Suppressor macrophage treated with lipopolysaccharide for 4 hours (primary cell): Measurements from ENCODE around the gene LAMB1.

ENCODE experiments used
- DNase-seq: peaks from one replicate; pipeline ENCODE4 v3.0.0-alpha.2; 2020

Gene LAMB1

DNA sequence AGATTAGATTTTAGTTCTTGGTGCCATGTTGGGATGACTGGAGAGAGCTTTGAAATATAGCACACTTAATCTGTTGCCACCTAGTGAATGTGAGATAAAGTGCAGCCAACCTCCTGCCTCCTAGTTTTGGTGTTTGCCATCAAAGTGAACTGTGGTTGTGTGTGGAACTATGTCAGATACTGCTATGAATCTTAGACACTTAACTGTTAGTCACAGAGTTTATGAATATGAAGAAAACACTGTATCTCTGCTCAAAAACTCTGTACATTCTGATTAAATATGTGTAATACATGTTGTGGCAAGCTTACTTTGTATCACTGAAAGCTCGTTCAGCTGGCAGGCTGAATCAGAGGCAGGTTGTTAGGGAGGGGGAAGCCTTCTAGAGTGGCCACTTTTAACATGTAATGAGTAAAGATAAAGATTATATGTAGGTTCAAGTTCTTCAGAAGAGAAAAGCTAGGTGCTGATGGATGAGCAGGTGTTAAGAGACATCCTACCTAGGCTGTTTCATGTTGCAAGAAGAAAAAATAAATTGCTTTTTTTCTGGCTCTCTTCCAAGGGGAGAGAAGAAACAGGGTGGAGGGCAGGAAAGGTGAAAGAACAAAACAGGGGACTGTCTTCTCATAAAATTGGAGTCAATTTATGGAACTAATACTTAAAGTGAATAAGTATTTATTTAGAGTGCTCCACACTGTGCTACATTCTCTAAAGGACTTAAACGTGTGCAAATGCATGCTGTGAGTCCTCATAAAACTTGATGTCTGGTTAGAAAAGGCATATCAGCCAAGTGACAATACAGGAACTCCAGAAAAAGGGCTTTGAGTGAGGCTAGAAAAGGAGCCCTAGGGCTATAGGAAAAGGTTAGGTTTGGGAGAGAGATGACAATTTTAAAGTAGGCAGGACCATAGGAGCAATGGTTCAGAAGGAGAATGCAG, 14.1 kb upstream of the LAMB1 start:
- DNase-seq, result no peak

DNA sequence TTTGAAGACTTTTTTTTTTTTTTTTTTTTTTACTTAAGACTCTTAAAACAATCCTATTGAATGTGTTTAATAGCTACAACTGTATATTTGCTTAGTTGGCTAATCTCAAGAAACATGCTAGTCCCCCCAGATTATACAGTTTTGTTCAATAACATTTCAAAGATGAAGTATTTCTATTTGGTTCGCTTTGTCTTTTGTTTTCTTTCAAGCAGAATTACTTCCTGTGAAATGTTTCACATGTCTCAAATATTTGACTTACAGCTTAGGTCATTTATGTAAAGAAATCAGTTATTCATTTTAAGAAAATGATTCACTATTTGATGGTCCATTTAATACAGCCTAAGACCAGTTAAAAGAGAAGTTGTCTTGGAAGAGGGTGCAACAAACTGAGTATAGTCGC, 12.8 kb upstream of the LAMB1 start:
- no peak for DNase-seq

DNA sequence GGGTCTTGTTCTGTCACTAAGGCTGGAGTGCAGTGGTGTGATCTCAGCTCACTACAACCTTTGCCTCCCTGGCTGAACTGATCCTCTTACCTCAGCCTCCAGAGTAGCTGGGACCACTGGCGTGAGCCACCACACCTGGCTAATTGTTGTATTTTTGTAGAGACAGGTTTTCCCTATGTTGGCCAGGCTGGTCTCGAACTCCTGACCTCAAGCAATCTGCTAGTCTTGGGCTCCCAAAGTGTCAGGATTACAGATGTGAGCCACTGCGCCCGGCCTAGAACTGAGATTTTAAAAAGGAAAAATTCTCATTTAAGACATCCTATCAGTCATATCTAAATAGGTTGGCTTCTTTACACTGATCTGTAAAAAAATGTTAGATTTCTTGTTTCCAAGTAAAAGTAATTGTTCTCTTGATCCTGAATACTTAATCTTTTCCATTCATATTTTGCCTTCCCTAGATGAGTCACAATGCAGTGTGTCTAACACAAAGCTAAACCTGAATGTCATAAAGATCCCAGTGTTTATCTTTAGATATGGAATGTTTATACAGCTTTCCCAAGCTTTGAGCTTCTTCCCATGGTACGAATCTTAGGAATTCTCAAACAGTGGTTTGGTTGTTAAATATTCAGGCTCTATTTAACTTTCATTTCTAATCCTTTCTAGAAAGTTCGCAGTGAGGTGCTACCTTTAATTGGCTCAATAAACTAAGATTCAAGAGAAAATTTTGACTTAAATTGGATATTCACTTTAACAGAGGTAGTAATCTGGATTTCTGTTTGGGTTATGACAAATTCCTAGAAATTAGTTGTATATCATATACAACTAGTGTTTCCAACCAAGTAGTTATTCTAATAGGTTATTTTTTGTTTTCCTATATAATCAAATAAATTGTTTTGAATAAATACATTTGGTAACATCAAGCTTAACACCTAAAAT, 12.1 kb upstream of the LAMB1 start:
- DNase-seq, result no peak

DNA sequence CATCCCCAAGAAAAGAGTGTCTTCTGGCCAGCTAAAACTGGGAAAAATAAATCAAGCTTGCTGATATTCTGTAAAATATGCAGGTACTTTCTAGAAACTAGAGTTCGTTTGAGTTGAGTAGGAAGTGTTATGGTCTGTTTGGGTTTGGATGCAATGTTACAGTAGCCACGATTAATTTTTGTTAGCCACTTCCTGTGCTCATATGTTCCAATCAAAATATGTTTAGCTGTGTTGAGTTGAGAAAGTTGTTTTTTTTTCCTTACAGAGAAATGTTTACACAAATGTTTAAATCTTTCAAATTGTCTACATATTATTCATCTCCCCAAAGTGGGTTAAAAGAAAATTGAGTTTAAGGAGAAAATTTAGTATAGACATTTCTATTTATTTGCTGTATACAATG, 11.3 kb upstream of the LAMB1 start:
- DNase-seq, result no peak

DNA sequence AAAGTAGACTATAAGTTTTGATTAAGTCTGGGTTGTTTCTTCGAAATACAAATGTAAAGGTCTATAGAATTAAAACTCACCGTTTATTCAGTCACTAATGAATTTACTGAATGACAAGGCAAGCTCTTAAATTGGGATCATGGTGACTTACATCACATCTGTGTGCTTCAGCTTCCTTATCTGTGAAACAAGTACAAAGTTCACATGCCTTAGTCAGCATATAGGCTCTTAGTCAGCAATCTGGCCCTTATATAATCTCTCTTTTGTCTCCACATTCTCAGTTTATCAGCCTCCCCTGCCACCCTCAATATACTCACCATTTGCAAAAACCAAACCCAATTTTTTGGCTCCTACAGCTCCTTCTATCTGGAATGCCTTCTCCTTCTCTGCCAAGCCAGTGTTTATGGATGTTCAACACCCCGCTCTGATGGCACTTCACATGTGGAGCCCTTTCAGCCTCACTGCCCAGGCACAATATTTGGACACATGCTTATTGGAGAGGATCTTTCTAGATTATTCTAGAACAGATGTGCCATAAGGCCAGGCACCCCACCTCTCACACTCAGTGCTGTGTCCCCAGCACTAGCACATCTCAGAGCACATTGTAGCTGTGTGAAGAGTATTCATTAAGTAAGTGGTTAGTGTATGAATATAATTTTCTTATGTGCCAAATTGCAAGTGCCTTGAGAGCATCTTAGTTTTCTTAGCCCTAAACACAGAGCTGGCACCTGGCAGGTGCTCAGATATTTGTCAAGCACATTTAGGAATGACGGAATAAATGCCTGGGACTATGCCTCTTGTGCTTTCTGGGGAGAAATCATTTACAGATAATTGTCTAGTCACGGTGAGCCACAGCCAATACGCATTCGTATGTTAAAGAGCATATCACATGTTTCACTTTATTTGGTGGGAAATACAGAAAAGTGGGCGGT, 9.8 kb upstream of the LAMB1 start:
- peak; percentile 40 for DNase-seq

DNA sequence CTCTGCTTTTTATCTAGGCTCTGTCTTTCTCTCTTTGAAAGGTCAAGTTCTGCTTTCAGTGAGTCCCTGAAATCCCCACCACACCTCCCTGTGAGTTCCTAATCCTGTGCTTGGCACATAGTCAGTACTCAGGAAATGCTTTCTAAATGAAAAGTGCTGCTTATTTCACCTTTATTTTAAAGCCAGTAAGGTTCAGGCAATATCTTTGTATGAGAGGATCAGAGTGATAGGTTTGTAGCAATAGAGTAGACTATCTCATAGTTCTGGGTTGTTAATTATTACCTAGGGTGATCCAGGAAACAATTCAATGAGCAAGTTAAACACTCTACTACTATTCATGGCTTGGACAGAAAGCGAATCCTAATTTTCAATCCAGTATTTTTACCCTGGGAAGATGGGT, 7.4 kb upstream of the LAMB1 start:
- peak; percentile 31 for DNase-seq

DNA sequence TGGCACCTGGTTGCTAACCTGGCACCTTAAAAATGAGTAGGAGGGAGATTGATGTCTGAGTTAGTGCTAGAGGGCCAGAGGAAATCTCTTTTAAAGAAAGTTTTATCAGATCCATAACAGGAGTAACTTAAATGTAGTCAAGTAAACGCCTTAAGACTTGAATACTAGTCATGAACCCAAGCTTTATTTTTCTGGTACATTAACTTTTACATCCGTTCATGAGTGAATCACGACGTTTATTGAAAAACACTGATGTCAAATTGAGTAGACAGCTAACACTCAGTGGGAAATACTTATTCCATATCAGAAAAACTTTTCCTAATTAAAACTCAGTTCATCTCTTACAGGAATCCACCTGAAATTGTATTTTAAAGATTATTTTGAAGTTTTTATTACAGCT, 6.9 kb upstream of the LAMB1 start:
- no peak for DNase-seq

DNA sequence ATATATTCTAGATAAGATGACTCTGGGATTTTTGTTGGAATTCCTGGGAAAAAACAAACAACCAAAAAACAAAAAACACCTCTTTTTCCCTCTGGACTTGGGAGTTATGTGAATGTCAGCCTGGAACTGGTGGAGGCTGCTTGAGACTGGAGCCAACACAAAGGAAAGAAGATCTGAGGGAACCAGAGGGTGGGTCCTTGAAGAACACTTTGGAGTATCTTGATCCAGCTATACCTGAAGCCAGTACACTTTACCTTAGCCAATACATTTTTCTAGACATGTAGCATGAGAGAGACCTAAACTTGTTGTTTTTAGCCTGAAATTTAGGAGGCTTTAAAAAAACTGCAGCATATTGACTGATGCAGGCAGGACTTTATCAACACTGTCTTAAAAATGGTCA, 5.9 kb upstream of the LAMB1 start:
- no peak for DNase-seq

DNA sequence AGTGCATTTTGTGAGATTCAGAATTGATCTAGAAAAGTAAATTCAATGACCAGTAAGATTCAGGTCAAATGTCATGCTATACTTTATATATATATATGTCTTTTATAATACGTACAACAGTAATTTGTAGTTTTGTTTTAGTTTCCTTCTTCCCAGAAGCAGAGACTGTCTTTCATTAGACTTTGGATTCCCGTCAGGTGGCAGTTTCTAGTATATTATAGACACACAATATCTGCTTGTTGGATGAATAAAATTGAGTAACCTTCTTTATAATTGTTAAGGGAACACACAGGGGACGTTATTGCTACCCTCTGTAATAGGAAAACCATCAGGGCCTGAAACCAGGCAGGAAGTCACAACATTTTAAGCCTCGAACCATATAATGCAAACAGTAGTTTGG, 5.3 kb upstream of the LAMB1 start:
- DNase-seq, result no peak

DNA sequence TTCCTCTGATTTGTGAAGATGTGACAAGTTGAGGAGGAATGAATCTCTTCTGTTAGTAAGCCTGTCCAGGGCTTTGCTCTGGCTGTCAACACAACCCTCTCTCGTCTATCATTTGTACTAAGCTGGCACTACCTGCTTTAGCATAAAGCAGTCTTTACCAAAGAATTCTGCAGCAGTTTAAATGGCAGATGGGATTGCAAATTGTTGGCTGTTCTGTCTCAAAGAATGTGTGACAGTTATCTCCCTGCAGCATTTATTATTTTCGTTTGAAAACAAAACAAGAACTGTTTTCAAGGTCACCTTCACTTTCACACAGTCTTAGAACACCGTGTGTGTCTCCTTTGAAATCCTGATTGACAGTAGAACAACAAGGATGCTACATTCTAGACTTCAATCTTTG, 4.8 kb upstream of the LAMB1 start:
- no peak for DNase-seq

DNA sequence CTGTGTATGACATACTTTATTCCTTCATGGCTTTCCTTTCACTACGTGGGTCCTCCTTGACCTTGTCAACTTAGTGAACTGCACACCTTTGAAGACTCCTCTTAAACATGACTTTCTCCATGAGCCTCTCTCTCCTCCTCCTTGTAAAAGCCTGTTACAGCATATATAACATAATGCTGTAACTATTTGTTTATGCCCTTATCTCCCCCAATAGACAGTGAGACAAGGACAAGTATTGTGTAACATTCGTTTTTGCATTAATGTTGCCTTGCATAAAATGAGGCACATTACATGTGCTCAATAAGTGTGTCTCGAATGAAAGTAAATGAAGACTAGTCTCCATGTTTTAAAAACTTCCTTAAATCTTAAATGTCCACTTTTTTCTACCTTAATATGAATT, 4.3 kb upstream of the LAMB1 start:
- no peak for DNase-seq

DNA sequence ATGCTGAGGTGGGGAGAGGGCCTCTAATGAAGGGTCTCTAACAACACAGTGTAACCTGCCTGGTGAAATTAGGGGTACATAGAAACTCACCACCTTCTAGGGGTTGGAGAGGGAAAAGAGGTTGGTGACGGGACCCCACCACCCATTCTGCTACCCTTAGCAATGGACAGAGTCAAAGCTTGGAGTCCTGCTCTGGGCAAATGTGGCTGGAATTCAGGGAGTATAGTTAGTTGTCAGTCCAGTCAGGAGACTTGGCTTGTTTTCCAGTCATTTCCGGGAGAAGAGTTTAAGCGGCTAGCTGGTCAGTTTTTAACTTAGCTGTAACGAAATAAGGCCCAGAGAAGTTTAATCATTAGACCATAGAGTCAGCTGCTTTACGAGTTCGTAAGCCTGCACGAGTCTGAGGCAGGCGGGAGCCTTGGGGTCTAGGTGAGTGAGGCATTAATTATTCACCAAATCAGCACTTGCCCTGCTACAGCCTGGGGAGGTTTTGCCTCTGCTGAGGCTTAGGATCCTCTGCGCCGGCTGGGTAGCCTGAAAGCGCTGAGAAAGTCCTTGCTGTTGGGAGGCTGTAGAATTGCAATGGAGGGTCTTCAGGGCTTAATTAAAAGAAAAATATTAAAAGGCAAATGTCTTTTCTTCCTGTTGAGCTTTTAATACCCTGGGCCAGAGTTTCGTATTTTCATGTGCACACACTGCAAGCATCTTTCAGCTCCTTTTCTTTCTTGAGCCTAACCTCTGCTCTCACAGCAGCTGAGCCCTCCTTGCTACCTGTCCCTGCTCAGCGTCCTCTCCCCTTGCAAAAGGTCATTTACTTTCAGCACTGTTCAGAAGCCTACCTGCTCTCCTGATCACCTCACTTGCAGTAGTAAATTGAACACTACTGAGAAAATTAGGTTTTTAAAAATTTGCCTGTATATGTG, 1.5 kb upstream of the LAMB1 start:
- DNase-seq, result no peak

DNA sequence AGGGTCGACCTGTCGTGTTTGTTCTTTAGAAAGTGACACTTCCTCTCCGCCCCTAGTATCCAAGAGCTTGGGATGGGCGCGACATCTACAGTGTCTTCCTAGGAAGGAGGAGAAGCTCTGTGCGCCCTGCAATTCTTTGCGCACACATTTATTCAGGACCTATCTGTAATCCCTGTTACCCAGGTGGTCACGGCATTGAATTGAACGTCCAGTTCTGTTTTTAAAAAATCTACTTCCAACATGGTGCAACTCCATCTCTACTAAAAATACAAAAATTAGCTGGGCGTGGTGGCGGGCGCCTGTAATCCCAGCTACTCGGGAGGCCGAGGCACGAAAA, 606 bp upstream of the LAMB1 start:
- DNase-seq, result no peak

DNA sequence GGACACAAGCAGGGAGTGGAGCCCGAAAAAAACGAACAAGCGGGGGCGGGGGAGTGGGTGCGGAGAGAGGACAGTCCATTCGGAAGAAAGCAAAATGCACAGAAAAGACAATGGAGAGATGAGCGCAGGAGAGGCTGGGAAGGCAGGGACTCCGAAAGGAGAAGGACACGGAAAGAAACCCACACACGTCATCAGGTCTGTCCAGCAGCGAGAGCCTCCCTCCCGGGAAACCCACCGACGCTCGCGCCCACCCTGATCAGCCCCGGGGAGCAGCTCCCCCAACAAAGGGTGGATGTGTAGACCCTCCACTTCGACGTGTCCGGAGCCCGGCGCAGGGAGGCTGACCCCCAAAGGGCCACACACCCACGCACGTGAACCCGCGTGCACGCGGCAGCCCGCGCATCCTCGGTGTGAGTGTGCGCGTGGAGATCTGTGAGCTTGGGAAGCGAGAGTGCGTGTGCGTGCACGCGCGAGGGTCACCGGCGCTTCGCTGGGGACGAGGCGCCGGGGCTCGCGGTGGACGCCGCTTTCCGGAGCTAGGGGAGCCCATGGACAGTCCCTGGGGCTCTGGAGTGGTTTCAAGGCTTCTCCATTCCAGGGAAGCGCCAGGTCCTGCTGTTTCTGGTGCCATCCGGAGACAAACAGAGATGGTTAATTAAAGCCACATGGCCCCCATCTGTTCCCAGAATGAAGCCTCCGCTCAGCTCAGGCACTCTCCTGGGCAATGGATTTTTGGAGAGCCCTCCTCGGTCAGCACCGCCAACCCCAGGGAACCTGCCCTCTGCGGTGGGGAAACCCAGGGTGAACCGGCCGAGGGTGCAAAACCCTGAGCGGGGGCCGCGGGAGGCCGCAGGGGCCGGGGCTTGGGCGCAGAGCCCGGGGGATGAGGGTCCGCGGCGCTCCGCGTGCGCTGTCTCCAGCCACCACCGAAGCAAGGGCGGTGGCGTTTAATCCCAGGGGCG, 916 bp downstream of the LAMB1 start:
- no peak for DNase-seq

DNA sequence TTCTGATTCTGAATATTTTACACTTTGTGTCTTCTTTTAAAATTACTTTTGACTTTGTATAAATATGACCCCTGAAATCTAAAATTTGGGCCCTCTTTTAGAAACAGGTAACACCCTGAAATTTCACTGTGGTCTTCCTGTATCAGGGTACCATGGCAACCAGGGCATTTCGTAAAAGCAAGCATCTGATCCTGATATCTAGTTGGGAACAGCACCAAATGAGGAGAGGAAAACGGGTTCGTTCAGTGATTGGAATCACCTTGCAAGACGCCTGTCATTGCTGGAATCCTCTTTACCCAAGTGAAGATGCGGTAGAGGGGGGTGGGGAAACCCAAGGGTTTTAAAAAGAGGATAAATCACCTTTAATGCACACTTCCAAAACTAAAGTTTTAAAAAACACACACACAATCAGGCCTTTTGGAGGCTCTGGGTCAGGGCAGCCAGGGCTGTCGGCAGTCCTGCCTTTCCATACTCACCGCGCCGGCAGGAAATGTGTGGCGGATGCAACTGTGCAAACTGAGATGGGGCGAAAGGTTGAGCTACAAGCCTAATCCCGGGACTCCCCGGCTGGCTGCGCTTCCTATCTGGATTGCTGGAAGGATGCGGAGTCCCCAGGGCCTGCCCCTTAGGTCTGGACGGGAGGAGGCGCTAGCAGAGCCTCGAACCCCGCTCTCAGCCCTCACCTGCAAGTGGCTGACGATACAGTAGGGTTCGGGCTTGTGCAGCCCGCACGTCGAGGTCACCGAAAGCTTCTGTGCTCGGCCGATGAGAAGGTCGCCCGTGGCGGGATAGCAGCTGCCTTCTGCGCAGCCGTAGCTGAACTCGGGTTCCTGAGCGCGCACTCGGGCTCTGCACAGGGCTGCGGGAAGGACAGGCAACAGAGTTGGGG, 1.8 kb downstream of the LAMB1 start:
- no peak for DNase-seq

DNA sequence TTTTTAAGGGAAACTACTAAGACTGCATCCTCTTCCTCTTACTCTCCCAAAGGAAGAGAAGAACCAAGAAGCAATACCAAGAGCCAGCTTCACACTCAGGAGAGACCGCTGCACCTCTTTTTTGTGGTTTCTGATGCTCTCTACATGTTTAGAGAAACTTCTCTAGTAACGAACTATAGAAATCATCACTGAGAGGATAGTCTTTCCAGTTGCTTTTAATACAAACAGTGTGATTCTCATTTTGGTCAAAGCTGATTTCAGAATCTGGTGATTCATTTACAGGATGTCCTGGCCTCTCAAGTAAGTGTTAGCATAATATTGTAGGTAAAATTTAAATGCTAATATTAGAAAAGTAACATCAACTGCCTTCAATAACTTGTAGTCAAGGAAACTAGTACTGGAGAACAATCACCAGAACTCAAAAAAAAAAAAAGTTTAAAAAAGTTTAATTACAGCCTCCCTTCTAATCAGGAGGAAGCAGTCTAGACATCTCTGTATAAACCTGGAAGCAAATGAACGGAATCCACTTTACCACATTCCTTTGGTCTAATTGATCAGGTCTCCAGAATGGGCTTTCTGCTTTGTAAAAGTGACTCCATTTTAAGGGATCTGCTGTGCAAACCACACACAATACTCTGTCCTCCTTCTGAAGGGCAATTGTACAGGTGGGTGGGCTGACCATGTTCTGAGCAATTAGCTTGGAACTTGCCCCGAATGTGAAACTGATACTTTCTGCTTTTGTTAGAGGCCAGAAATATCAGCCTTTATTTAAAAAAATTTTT, 3.0 kb downstream of the LAMB1 start:
- no peak for DNase-seq

DNA sequence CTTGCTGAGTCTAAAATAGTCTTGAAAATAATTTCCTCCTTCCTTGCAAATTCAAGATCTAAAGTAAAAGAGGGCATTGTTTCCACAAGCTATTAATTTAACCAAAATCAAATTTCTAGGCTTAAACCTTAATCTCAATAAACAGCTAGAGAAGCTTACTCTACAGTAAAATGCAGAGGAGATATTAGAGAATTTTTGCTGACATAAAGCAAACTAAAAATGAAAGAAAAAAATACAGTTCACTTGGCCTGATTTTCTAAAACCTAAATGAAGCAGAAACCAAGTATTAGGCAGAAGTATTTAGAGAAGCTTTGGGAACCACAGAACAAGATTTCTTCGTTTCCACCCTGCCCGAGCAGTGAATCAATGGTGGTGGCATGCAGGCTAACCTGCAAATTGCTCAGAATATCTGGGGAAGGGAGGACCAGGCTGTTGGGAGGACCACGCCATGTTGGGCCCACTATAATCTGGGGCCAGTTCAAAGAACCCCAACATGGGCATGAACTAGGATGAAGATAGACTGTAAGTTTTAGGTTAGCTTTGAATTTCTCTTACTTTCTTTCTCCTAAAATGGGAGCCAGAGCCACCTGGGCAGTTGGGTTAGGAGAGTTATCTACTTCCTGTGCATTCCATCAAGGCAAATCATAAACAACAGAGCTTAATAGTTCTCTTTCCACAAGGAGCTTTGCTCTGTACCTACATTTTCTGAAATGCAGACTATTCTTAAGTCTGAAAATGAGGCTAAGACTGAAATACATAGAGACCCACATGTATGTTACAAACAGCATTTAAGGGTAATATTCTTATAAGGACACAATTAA, 4.1 kb downstream of the LAMB1 start:
- DNase-seq, result no peak

DNA sequence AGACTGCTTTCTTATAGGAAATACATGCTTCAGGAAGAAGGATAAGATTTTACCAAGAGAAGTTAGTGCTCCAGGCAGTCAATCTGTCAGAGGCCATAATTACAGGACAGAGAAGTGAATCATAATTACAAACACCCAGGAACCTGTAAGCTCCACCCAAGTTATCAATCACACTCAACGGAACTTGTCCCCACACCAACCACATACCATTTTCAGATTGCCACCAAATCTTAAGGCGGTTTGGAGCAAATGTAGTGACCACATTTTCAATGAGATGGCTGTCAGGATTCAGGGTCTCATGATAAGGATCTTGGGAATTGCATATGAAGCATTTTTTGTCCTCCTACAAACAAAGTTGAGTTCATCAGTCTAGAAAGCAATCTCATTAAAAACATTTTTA, 4.8 kb downstream of the LAMB1 start:
- DNase-seq, result no peak
